Natural killer cell treated with Interleukin-12 subunit alpha and Interleukin-12 subunit beta and Interleukin-15 and Interleukin-18, amount 100 ng/mL, for 72 hours (primary cell): ENCODE data around the gene FN1. TPM values are rescaled to one million over a fixed set of nuclear protein-coding genes. Genes with fewer than 3 reads are reported as not detected.

ENCODE experiments used
- ATAC-seq, 2 donors: fragments of 150-1000 bp; cut with Tn5 transposase in 1 of 2; sonication (Bioruptor Pico), chemical (Tn5 transposase) in 1 of 2; 2 replicates each; pipeline ENCODE4 v1.10.0; 2021
- DNase-seq: peaks from one replicate; pipeline ENCODE4 v3.0.0; 2022; ENCODE audit warnings: low spot score
- H3K27ac Mint-ChIP-seq, 2 donors: 1 replicate in 1 of 2; 2 replicates in 1 of 2; pipeline ENCODE4 v1.8.0; 2022; ENCODE audit warnings: mixed read lengths in 2 of 2, mild to moderate bottlenecking in 1 of 2, moderate library complexity in 1 of 2
- H3K27me3 Mint-ChIP-seq, 2 donors: 1 replicate in 1 of 2; 2 replicates in 1 of 2; pipeline ENCODE4 v1.8.0; 2022; ENCODE audit warnings: mixed read lengths in 2 of 2
- H3K36me3 Mint-ChIP-seq: one replicate; pipeline ENCODE4 v1.8.0; 2022; ENCODE audit warnings: mixed read lengths
- H3K4me1 Mint-ChIP-seq, 2 donors: 1 replicate in 1 of 2; 2 replicates in 1 of 2; pipeline ENCODE4 v1.8.0; 2022; ENCODE audit warnings: low read depth in 2 of 2, mixed read lengths in 2 of 2, mild to moderate bottlenecking in 1 of 2
- H3K4me3 Mint-ChIP-seq: one replicate; pipeline ENCODE4 v1.8.0; 2022; ENCODE audit warnings: mixed read lengths
- H3K9me3 Mint-ChIP-seq: 2 replicates; pipeline ENCODE4 v1.8.0; 2022; ENCODE audit warnings: mixed read lengths
- total RNA-seq, 2 donors: library from RNA; stranded (reverse); gene quantifications; one replicate each; pipeline ENCODE4 v1.2.3, GENCODE V29; 2022

The FN1 gene
- total RNA-seq, 2 donors from 2014 or later = 8.7 to 8.8 TPM

DNA sequence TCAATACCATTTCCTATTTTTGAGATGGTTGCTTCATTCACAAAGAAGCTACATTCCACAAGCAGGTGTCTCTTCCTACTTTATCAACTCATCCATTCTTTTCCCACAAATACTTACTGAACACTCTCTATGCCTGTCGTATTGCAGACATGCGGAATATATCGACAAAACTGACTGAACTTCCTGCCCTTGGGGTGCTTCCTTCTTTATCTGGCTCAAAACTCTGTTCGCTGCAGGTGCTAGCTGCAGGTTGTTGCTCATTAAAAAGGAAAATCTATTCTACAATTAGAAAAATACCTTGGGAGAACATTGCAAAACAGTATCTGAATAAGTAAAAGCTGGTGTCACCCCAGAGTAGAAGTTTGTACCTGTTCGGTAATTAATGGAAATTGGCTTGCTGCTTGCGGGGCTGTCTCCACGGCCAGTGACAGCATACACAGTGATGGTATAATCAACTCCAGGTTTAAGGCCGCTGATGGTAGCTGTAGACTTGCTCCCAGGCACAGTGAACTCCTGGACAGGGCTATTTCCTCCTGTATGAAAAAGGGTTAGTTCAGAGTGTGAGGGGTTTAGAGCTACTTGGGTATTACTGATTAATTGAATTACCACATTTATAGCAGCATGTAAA lies 52.1 kb downstream of the FN1 start:
- H3K27me3 Mint-ChIP-seq = no peaks in the 10 kb centered on the region
- ATAC-seq = no peak
- no peak overlapping the region for H3K4me3 Mint-ChIP-seq
- no peaks in the 10 kb centered on the region for H3K4me1 Mint-ChIP-seq
- DNase-seq = no peak
- H3K27ac Mint-ChIP-seq = no peak overlapping the region
- no peaks in the 10 kb centered on the region for H3K9me3 Mint-ChIP-seq
- no peaks in the 10 kb centered on the region for H3K36me3 Mint-ChIP-seq

DNA sequence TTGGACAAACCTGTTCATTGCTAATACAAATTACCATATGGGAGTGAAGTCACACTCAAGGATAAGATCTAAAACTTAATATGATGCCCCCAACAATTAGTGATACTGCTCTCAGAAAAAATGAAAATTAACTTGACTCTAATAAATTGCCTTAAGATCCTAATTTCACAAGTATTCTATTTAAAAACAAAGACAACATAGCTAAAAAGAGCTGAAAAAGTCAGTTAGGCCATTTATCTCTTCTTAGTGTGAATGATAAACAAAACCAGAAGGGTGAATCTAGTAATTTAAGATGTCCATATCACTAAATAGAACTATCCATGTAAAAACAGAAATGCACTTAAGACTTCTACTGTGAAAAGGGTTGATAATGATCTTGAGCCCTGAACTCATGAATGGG lies 53.4 kb downstream of the FN1 start:
- no peaks in the 10 kb centered on the region for H3K27me3 Mint-ChIP-seq
- H3K4me1 Mint-ChIP-seq = no peaks in the 10 kb centered on the region
- ATAC-seq = no peak
- no peaks in the 10 kb centered on the region for H3K36me3 Mint-ChIP-seq
- H3K9me3 Mint-ChIP-seq = no peaks in the 10 kb centered on the region
- DNase-seq = no peak
- no peak overlapping the region for H3K27ac Mint-ChIP-seq
- H3K4me3 Mint-ChIP-seq = no peak overlapping the region

DNA sequence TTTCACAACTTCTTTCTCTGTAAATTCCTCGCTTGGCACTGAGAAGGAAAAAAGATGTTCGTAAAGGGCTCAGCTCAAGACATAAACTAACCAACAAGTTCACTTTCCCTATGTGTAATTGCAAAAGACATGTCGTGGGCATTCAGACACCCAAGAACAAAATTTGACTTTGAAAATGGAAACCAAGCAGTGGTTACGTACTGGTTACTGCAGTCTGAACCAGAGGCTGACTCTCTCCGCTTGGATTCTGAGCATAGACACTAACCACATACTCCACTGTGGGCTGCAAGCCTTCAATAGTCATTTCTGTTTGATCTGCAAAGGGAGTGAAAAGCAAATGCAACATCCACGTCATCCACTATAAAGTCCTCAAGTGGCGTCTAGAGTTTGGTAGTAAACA lies 53.9 kb downstream of the FN1 start:
- H3K9me3 Mint-ChIP-seq = no peaks in the 10 kb centered on the region
- no peak overlapping the region for H3K27ac Mint-ChIP-seq
- DNase-seq (no peak), ATAC-seq (no peak)
- no peak overlapping the region for H3K4me3 Mint-ChIP-seq
- H3K27me3 Mint-ChIP-seq = no peaks in the 10 kb centered on the region
- no peaks in the 10 kb centered on the region for H3K4me1 Mint-ChIP-seq
- H3K36me3 Mint-ChIP-seq = no peaks in the 10 kb centered on the region

DNA sequence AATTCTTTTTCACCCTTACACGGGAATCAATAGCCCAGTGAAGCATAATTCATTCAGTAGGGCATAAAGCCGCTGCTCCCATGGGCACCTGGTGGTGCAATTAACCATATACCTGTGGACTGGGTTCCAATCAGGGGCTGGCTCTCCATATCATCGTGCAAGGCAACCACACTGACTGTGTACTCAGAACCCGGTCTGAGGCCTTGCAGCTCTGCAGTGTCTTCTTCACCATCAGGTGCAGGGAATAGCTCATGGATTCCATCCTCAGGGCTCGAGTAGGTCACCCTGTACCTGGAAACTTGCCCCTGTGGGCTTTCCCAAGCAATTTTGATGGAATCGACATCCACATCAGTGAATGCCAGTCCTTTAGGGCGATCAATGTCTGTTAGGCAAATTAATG lies 55.2 kb downstream of the FN1 start:
- Mint-ChIP-seq H3K27ac (no peak overlapping the region), H3K27me3 (no peaks in the 10 kb centered on the region), H3K4me3 (no peak overlapping the region), H3K4me1 (no peaks in the 10 kb centered on the region), H3K36me3 (no peaks in the 10 kb centered on the region), H3K9me3 (no peaks in the 10 kb centered on the region)
- DNase-seq (no peak), ATAC-seq (no peak)

DNA sequence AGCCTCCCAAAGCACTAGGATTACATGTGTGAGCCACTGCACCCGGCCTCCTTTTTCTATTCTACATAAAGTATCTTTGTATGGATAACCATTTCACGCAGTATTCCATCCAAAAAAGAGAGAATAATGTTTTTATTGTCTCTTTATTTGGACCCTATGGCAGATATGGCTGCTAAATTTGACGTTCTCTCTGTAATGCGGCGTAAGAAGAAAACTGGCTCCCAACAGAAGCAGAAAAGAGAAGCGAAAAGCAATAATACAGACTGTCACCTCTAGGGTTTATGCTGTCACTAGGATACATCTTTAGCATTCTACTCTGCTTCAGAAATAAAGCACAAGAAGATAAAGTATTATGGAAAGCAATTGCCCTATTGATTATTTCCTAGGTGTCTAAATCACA lies 55.9 kb downstream of the FN1 start:
- no peaks in the 10 kb centered on the region for H3K9me3 Mint-ChIP-seq
- H3K36me3 Mint-ChIP-seq = no peaks in the 10 kb centered on the region
- H3K4me1 Mint-ChIP-seq = no peaks in the 10 kb centered on the region
- no peak overlapping the region for H3K27ac Mint-ChIP-seq
- no peak for ATAC-seq
- no peaks in the 10 kb centered on the region for H3K27me3 Mint-ChIP-seq
- no peak overlapping the region for H3K4me3 Mint-ChIP-seq
- no peak for DNase-seq

DNA sequence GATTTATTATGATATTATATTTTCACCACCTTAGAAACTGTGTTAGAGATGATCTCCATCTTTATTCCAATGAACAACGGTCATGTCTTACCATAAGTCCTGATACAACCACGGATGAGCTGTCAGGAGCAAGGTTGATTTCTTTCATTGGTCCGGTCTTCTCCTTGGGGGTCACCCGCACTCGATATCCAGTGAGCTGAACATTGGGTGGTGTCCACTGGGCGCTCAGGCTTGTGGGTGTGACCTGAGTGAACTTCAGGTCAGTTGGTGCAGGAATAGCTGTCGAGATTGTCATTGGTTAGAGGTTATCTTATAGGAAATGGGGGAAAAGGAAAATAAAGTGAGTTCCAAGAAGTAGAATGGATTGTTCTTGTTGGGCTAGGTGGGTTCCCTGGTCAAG lies 56.8 kb downstream of the FN1 start:
- Mint-ChIP-seq H3K4me3 (no peak overlapping the region), H3K4me1 (no peaks in the 10 kb centered on the region), H3K9me3 (no peaks in the 10 kb centered on the region), H3K36me3 (no peaks in the 10 kb centered on the region), H3K27me3 (no peaks in the 10 kb centered on the region), H3K27ac (no peak overlapping the region)
- no peak for DNase-seq
- ATAC-seq = no peak

DNA sequence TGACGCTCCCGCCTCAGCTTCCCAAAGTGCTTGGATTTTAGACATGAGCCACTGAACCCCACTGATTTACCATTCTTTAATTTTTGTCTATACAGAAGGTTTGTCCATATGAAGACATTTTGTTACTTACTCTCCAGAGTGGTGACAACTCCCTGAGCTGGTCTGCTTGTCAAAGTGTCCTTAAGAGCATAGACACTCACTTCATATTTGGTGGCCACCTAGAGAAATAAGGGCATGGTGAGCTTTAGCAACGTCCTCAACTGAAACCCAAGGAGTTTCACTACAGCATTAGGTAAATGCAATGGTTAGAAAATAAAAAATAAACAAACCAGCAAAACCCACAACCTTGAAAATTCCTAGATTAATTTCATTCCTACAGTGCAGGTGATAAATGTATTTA lies 57.8 kb downstream of the FN1 start:
- Mint-ChIP-seq H3K9me3 (no peaks in the 10 kb centered on the region), H3K27ac (no peak overlapping the region), H3K36me3 (no peaks in the 10 kb centered on the region), H3K4me1 (no peaks in the 10 kb centered on the region), H3K4me3 (no peak overlapping the region), H3K27me3 (no peaks in the 10 kb centered on the region)
- ATAC-seq (no peak), DNase-seq (no peak)

DNA sequence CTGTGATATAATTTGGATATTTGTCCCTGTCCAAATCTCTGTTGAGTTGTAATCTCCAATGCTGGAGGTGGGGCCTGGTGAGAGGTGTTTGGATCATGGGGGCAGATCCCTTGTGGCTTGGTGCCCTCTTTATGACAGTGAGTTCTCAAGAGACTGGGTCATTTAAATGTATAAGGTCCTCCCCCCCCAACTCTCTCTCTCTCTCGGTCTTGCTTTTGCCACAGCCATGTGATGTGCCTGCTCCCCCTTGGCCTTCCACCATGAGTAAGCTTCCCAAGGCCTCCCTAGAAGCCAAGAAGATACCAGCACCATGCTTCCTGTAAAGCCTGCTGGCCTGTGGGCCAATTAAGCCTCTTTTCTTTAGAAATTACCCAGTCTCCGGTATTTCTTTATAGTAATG lies 58.6 kb downstream of the FN1 start:
- Mint-ChIP-seq H3K9me3 (no peaks in the 10 kb centered on the region), H3K27me3 (no peaks in the 10 kb centered on the region), H3K4me3 (no peak overlapping the region)

DNA sequence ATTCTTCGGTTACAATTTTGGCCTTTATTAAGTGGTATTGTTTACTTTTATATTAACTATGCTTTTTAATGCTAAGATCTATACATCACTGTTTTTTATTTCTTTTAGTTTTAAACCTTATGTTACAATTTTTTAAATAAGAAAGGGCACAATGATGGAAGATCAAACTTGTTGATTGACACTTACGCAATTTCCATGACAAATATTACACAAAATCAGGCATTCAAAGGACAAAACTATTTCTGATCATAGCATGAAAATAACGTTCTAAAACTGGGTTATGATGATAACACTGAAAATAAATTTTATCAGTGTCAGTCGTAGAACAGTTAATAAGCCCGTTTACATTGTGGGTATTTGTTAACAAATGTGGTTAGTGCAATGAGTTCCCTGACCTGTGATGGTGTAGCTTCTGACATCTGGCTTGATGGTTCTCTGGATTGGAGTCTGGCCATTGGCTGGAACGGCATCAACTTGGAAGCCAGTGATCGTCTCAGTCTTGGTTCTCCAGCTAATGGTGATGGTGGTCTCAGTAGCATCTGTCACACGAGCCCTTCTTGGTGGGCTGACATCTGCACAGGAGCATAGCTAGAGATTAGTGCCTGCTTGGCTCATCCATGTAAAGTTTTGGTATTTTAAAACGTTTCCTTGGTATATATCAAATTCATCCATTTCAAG lies 59.6 kb downstream of the FN1 start:
- no peak overlapping the region for H3K27ac Mint-ChIP-seq

More for the DNA sequence above, 58.6 kb downstream of the FN1 start:
- Mint-ChIP-seq H3K4me1 (no peaks in the 10 kb centered on the region), H3K27ac (no peak overlapping the region), H3K36me3 (no peaks in the 10 kb centered on the region)
- ATAC-seq (no peak), DNase-seq (no peak)

DNA sequence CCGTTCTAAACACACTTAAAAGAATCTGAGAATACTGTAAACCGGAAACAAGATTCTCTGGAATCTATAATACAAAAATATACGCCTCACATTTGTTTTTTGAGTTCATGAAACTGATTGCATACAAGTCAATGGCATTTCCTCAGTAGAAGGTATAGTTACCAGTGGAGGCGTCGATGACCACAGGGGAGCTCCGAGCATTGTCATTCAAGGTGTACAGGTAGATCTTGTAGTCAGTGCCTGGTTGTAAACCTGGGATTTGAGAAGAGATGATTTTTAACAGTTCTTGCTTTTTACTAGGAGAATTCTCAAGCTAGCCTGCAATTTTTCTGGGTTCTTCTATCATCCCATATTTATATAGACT lies 60.4 kb downstream of the FN1 start:
- Mint-ChIP-seq H3K27ac (no peak overlapping the region), H3K9me3 (no peaks in the 10 kb centered on the region), H3K36me3 (no peaks in the 10 kb centered on the region), H3K27me3 (no peaks in the 10 kb centered on the region), H3K4me3 (no peak overlapping the region), H3K4me1 (no peaks in the 10 kb centered on the region)
- ATAC-seq (no peak), DNase-seq (no peak)

More for the DNA sequence above, 59.6 kb downstream of the FN1 start:
- Mint-ChIP-seq H3K9me3 (no peaks in the 10 kb centered on the region), H3K4me3 (no peak overlapping the region), H3K36me3 (no peaks in the 10 kb centered on the region), H3K4me1 (no peaks in the 10 kb centered on the region), H3K27me3 (no peaks in the 10 kb centered on the region)
- ATAC-seq = no peak
- no peak for DNase-seq

DNA sequence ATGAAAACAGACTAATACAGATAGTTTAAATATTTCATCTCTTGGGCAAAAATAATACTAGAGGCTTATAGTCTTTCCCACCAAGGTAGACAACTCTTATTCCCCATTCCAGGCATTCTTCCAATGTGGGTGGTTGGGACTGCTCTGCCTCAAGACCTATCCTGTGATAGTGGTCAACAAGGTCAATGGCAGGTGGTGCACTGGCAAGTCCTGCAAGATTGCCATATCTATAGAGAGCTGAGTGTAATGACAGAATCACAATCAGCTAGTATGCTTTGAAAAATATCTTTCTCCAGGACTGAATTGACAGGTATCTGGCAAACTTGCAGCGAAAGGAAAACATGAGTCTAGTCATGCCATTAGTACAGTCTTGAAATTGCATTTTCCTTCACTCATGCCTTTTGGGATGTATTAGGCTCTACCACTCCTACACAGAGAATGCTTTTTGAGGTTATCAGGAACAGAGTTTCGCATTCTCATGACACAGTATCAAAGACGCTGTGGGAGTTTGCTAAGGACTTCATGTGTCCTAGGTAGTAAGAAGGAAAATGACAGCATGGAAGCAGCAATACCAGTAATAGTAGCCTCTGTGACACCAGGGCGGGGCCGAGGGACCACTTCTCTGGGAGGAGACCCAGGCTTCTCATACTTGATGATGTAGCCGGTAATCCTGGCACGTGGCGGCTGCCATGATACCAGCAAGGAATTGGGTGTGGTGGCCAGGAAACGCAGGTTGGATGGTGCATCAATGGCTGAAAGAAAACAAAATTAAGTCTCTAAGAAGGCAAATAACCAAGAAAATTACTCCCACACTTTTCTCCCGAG lies 61.0 kb downstream of the FN1 start:
- H3K4me1 Mint-ChIP-seq = no peaks in the 10 kb centered on the region
- H3K9me3 Mint-ChIP-seq = no peaks in the 10 kb centered on the region
- no peaks in the 10 kb centered on the region for H3K27me3 Mint-ChIP-seq
- ATAC-seq (no peak), DNase-seq (no peak)
- H3K36me3 Mint-ChIP-seq = no peaks in the 10 kb centered on the region
- no peak overlapping the region for H3K27ac Mint-ChIP-seq
- H3K4me3 Mint-ChIP-seq = no peak overlapping the region

DNA sequence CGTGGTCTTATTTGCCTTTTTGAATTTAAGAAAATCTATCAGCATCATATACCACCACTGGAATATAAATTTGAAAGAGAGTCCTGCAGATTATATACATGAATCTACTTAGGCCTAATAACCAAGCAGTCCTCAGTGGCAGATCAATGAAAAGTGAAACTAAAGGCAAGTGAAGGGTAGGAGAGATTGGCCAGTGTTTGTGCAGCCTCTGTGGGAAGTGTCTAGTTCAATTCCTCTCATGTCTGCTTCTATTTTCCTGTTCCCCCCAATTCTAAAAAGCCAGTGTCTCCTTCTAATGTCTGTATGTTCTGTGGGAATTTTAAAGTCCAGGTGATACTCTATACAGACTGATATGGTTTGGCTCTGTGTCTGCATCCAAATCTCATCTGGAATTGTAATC lies 61.9 kb downstream of the FN1 start:
- ATAC-seq = peak in 1 of 2 donors; percentile 20
- no peak for DNase-seq
- no peaks in the 10 kb centered on the region for H3K27me3 Mint-ChIP-seq
- no peaks in the 10 kb centered on the region for H3K9me3 Mint-ChIP-seq
- no peaks in the 10 kb centered on the region for H3K4me1 Mint-ChIP-seq
- H3K4me3 Mint-ChIP-seq = no peak overlapping the region
- H3K27ac Mint-ChIP-seq = no peak overlapping the region
- H3K36me3 Mint-ChIP-seq = no peaks in the 10 kb centered on the region

DNA sequence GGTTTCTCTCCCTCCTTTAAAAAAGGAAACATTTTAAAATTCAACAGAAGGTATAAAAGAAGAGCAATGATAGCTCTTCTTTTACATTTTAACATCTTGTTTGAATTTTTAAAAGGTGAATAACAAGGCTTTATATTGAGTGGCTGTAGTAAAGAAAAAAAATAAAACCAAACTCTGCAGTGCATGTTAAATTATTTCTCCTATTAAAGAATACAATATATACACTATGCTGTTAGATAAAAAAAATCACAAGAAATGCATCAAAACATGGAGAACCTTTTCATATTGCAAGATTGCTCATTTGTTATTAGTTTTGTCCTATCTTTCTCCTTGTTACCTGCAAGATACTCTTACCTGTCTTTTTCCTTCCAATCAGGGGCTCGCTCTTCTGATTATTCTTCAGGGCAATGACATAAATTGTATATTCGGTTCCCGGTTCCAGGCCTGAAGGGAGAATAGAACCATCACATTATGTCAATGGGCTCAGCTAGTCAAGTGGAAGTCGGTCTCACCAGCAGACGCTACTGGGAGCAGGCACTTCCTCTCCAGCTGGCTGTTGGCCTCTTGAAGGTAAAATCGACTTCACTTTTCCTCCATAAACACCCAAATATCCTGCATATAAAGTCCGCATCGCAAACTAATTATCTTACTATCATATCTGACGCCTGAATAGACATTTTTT lies 62.8 kb downstream of the FN1 start:
- Mint-ChIP-seq H3K27me3 (no peaks in the 10 kb centered on the region), H3K4me1 (no peaks in the 10 kb centered on the region), H3K4me3 (no peak overlapping the region), H3K27ac (no peak overlapping the region), H3K9me3 (no peaks in the 10 kb centered on the region), H3K36me3 (no peaks in the 10 kb centered on the region)
- ATAC-seq = no peak
- no peak for DNase-seq
